Activated CD8-positive, alpha-beta T cell treated with anti-CD3 and anti-CD28 coated beads for 36 hours (primary cell): Measurements from ENCODE around the gene C2orf15. TPM values are rescaled to one million over a fixed set of nuclear protein-coding genes. Genes with fewer than 3 reads are reported as not detected.

Experiments
- ATAC-seq: fragments of 200-7000 bp; cut with Tn5 transposase; one replicate; pipeline ENCODE4 v1.10.0; 2021; ENCODE audit warnings: mild to moderate bottlenecking, moderate library complexity
- CTCF ChIA-PET: fragments of 350-600 bp; sonication (Branson Sonifier 250); formaldehyde crosslinking; loops from one replicate; lab custom pipeline; 2021; ENCODE audit warnings: antibody characterized with exemption; lab: Charles Lee
- POLR2A ChIA-PET: fragments of 350-600 bp; sonication (Branson Sonifier 250); formaldehyde crosslinking; loops from one replicate; lab custom pipeline; 2021; ENCODE audit warnings: antibody characterized with exemption; lab: Charles Lee
- DNase-seq: peaks from one replicate; pipeline ENCODE4 v3.0.0-alpha.2; 2020
- H3K27ac Mint-ChIP-seq: one replicate; pipeline ENCODE4 v1.8.0; 2021; ENCODE audit warnings: mild to moderate bottlenecking, mixed read lengths
- H3K27me3 Mint-ChIP-seq: one replicate; pipeline ENCODE4 v1.8.0; 2021; ENCODE audit warnings: mixed read lengths
- H3K36me3 Mint-ChIP-seq: one replicate; pipeline ENCODE4 v1.8.0; 2021; ENCODE audit warnings: low read depth, mixed read lengths
- H3K4me1 Mint-ChIP-seq: one replicate; pipeline ENCODE4 v1.8.0; 2021; ENCODE audit warnings: low read depth, mixed read lengths
- H3K4me3 Mint-ChIP-seq: one replicate; pipeline ENCODE4 v1.8.0; 2021; ENCODE audit warnings: mild to moderate bottlenecking, moderate library complexity, mixed read lengths
- H3K9me3 Mint-ChIP-seq: one replicate; pipeline ENCODE4 v1.8.0; 2021; ENCODE audit warnings: mixed read lengths
- intact Hi-C: fragments of 100-400 bp; cut with micrococcal nuclease; formaldehyde crosslinking; loops from one replicate; pipeline ENCODE4 v1.10.0; 2022
- total RNA-seq, 2 experiments: library from RNA; stranded (reverse); gene quantifications; one replicate each; pipeline ENCODE4 v1.2.3, GENCODE V29; 2021
- TF ChIP-seq, protein P1 (sequence below): fragments of 200-600 bp; IDR thresholded peaks from one replicate; pipeline ENCODE4 v1.8.0; 2022; ENCODE audit warnings: antibody characterized with exemption, mild to moderate bottlenecking

C2orf15 gene
- total RNA-seq, 2 experiments from 2014 or later, result 1.4 to 1.5 TPM

DNA sequence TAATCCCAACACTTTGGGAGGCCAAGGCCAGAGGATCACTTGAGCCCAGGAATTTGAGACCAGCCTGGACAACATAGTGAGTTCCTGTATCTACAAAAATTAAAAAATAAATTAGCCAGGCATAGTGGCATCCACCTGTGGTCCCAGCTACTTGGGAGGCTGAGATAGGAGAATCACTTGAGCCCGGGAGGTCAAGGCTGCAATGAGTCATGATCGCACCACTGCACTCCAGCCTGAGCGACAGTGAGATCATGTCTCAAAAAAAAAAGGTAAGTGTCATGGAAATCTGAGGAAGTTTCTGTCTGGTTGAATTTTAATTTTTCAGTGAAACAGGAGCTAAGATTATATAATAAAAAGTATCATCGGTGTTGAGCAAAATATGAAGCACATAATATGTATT lies 2.5 kb upstream of the C2orf15 start:
- DNase-seq (no peak), ATAC-seq (no peak)
- ChIA-PET CTCF (interaction anchor here (0.7 kb wide), 1 partner anchor 14 kb away, joined by 4 read pairs; no protein-coding TSS in a partner anchor), POLR2A (interaction anchor here (0.6 kb wide), 3 partner anchors 15 to 439 kb away, joined by 3 to 4 read pairs (median 3); no protein-coding TSS in a partner anchor)
- H3K4me1 Mint-ChIP-seq, result peaks cover 16% of the 10 kb centered on the region
- H3K36me3 Mint-ChIP-seq, result peaks cover 26% of the 10 kb centered on the region
- intact Hi-C loops, result no loop called here
- no peak overlapping the region for H3K4me3 Mint-ChIP-seq
- H3K27ac Mint-ChIP-seq, result no peak overlapping the region
- TF ChIP-seq, protein P1, sequence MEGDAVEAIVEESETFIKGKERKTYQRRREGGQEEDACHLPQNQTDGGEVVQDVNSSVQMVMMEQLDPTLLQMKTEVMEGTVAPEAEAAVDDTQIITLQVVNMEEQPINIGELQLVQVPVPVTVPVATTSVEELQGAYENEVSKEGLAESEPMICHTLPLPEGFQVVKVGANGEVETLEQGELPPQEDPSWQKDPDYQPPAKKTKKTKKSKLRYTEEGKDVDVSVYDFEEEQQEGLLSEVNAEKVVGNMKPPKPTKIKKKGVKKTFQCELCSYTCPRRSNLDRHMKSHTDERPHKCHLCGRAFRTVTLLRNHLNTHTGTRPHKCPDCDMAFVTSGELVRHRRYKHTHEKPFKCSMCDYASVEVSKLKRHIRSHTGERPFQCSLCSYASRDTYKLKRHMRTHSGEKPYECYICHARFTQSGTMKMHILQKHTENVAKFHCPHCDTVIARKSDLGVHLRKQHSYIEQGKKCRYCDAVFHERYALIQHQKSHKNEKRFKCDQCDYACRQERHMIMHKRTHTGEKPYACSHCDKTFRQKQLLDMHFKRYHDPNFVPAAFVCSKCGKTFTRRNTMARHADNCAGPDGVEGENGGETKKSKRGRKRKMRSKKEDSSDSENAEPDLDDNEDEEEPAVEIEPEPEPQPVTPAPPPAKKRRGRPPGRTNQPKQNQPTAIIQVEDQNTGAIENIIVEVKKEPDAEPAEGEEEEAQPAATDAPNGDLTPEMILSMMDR, result no peak
- H3K9me3 Mint-ChIP-seq, result peaks cover 10% of the 10 kb centered on the region
- H3K27me3 Mint-ChIP-seq, result no peaks in the 10 kb centered on the region

GRCh38 chr2:99140056-99140859 lies 1.2 kb upstream of the C2orf15 start:
- Mint-ChIP-seq H3K4me1 (peaks cover 16% of the 10 kb centered on the region), H3K4me3 (peak overlapping the region; percentile 94), H3K27ac (peak overlapping the region; percentile 86), H3K9me3 (peaks cover 2% of the 10 kb centered on the region), H3K36me3 (peaks cover 16% of the 10 kb centered on the region), H3K27me3 (no peaks in the 10 kb centered on the region)
- TF ChIP-seq, protein P1, result no peak
- DNase-seq, result no peak
- ChIA-PET POLR2A (interaction anchor here (1.0 to 2.5 kb wide), 5 partner anchors 10 to 197 kb away, joined by 4 to 16 read pairs (median 11); partner anchors contain the start of genes EIF5B, LIPT1, TSGA10 and TXNDC9), CTCF (interaction anchor here (1.2 to 3.2 kb wide), 6 partner anchors 10 to 204 kb away, joined by 3 to 9 read pairs (median 5); partner anchors contain the start of genes CRACDL, LIPT1, MITD1 and MRPL30)
- ATAC-seq, result no peak
- intact Hi-C loops, result no loop called here

GRCh38 chr2:99140860-99141109 lies 722 bp upstream of the C2orf15 start:
- intact Hi-C loops, result no loop called here
- peak; percentile 22 for ATAC-seq

GRCh38 chr2:99150706-99151105 lies 9.2 kb downstream of the C2orf15 start:
- Mint-ChIP-seq H3K27me3 (no peaks in the 10 kb centered on the region), H3K9me3 (no peaks in the 10 kb centered on the region), H3K36me3 (peaks cover 1% of the 10 kb centered on the region), H3K4me3 (no peak overlapping the region), H3K27ac (no peak overlapping the region), H3K4me1 (peaks cover 18% of the 10 kb centered on the region)
- ChIA-PET CTCF (no interaction called here), POLR2A (interaction anchor here (1.0 kb wide), 1 partner anchor 10 kb away, joined by 4 read pairs; the partner anchor contains the start of gene C2orf15)
- intact Hi-C loops, result loop anchor here (10.0 kb wide), 1 partner anchor 184 kb away; the partner anchor contains the start of genes EIF5B and TXNDC9
- DNase-seq (no peak), ATAC-seq (no peak)
- TF ChIP-seq, protein P1, result no peak

More at GRCh38 chr2:99140860-99141109, 722 bp upstream of the C2orf15 start:
- POLR2A ChIA-PET, result interaction anchor here (0.7 to 2.5 kb wide), 6 partner anchors 9 to 196 kb away, joined by 4 to 16 read pairs (median 8); partner anchors contain the start of genes EIF5B, LIPT1, TSGA10 and TXNDC9
- DNase-seq, result no peak
- H3K27ac Mint-ChIP-seq, result peak overlapping the region; percentile 86
- H3K27me3 Mint-ChIP-seq, result no peaks in the 10 kb centered on the region
- TF ChIP-seq, protein P1, result no peak
- H3K4me1 Mint-ChIP-seq, result peaks cover 16% of the 10 kb centered on the region
- peak overlapping the region; percentile 94 for H3K4me3 Mint-ChIP-seq
- no peaks in the 10 kb centered on the region for H3K9me3 Mint-ChIP-seq
- peaks cover 13% of the 10 kb centered on the region for H3K36me3 Mint-ChIP-seq
- CTCF ChIA-PET, result interaction anchor here (1.2 to 3.2 kb wide), 6 partner anchors 9 to 204 kb away, joined by 3 to 9 read pairs (median 5); partner anchors contain the start of genes CRACDL, LIPT1, MITD1 and MRPL30
